ENCODE results near the gene TMEM26.

DNA sequence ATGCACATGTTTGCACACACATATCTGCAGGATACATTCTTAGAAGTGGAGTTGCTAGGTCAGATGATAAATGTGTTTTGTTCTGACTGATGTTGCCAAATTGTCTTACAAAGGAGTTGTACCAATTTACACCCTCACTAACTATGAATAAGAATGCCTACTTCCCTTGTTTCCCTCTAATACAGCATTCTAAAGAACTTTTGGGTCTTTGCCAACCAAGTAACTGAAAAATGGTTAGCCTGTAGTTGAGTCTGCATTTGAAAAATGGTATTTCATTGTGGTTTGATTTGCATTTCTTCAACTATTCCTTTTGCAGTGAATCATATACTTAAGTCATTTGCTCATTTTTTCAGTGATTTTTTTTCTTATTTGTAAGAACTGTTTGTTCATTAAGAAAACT, 48.4 kb downstream of the TMEM26 start:
- TF ChIP-seq, protein P1, sequence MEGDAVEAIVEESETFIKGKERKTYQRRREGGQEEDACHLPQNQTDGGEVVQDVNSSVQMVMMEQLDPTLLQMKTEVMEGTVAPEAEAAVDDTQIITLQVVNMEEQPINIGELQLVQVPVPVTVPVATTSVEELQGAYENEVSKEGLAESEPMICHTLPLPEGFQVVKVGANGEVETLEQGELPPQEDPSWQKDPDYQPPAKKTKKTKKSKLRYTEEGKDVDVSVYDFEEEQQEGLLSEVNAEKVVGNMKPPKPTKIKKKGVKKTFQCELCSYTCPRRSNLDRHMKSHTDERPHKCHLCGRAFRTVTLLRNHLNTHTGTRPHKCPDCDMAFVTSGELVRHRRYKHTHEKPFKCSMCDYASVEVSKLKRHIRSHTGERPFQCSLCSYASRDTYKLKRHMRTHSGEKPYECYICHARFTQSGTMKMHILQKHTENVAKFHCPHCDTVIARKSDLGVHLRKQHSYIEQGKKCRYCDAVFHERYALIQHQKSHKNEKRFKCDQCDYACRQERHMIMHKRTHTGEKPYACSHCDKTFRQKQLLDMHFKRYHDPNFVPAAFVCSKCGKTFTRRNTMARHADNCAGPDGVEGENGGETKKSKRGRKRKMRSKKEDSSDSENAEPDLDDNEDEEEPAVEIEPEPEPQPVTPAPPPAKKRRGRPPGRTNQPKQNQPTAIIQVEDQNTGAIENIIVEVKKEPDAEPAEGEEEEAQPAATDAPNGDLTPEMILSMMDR (conservative IDR thresholded peaks at IDR 0.05): no peak
- no peak for TF ChIP-seq EZH2 (IDR thresholded peaks at IDR 0.05; ENCODE audit: low read depth)

All from PC-9 (cell line).